SK-N-SH (cell line): ENCODE measurements around the gene ATP7B. TPM values are rescaled to one million over a fixed set of nuclear protein-coding genes. Genes with fewer than 3 reads are reported as not detected.

Experiments
- CTCF ChIA-PET: fragments of 300-600, 350-600 bp; formaldehyde crosslinking; extraction: SDS; loops from one replicate; lab custom pipeline; 2021; lab: Yijun Ruan, JAX
- POLR2A ChIA-PET: fragments of 350-600 bp; sonication (Branson Sonifier 250); formaldehyde crosslinking; extraction: SDS; loops from one replicate; lab custom pipeline; 2020; ENCODE audit warnings: antibody characterized with exemption, inconsistent platforms; lab: Yijun Ruan, JAX
- DNase-seq: peaks from one replicate; pipeline ENCODE4 v3.0.0; 2012
- H2AFZ ChIP-seq: fragments of 200-600 bp; sonication (generic); 2 replicates; pipeline ENCODE4 v1.8.1; 2016; ENCODE audit warnings: antibody characterized with exemption, mild to moderate bottlenecking, low read depth
- H3F3A ChIP-seq: fragments of 200-600 bp; sonication (generic); replicated peaks from 2 replicates; pipeline ENCODE3; 2016; ENCODE audit warnings: antibody characterized with exemption, mild to moderate bottlenecking; ENCODE audit not compliant: insufficient read depth
- H3K27ac ChIP-seq, 2 experiments: fragments of 200-500 bp in 1 of 2; fragments of 200-600 bp in 1 of 2; sonication (Bioruptor generic) in 1 of 2; sonication (generic), shearing (Covaris generic) in 1 of 2; 2 replicates each; pipeline versions ENCODE4 v1.5.1 to v1.6.1; 2014 to 2016; ENCODE audit warnings: low read depth in 2 of 2, inconsistent platforms in 1 of 2, low read length in 1 of 2, mild to moderate bottlenecking in 1 of 2, mixed read lengths in 1 of 2
- H3K27me3 ChIP-seq: fragments of 200-600 bp; sonication (generic), shearing (Covaris generic); 2 replicates; pipeline ENCODE4 v1.6.1; 2016; ENCODE audit warnings: mixed run types; ENCODE audit not compliant: insufficient read depth
- H3K36me3 ChIP-seq, 2 experiments: fragments of 200-500 bp in 1 of 2; fragments of 200-600 bp in 1 of 2; sonication (Bioruptor generic) in 1 of 2; sonication (generic) in 1 of 2; replicated peaks in 1 of 2; 2 replicates each; pipeline versions ENCODE3 to v1.5.1; 2014 to 2016; ENCODE audit warnings: low read length in 1 of 2, mild to moderate bottlenecking in 1 of 2; ENCODE audit not compliant: insufficient read depth in 2 of 2, control insufficient read depth in 1 of 2
- H3K4me1 ChIP-seq, 2 experiments: fragments of 200-500 bp in 1 of 2; fragments of 200-600 bp in 1 of 2; sonication (Bioruptor generic) in 1 of 2; sonication (generic), shearing (Covaris generic) in 1 of 2; 2 replicates each; pipeline versions ENCODE4 v1.5.1 to v1.6.1; 2014 to 2016; ENCODE audit warnings: low read depth in 1 of 2, low read length in 1 of 2, mixed run types in 1 of 2; ENCODE audit not compliant: insufficient read depth in 2 of 2, control insufficient read depth in 1 of 2
- H3K4me2 ChIP-seq: fragments of 200-600 bp; sonication (generic), shearing (Covaris generic); 2 replicates; pipeline ENCODE4 v1.6.1; 2017; ENCODE audit warnings: mixed run types
- H3K4me3 ChIP-seq, 2 experiments: fragments of 200-500 bp in 1 of 2; fragments of 200-600 bp in 1 of 2; sonication (Bioruptor generic) in 1 of 2; sonication (generic), shearing (Covaris generic) in 1 of 2; 2 replicates each; pipeline versions ENCODE4 v1.5.1 to v1.8.1; 2014 to 2016; ENCODE audit warnings: low read depth in 2 of 2, inconsistent platforms in 1 of 2, low read length in 1 of 2, mild to moderate bottlenecking in 1 of 2, mixed read lengths in 1 of 2, moderate library complexity in 1 of 2
- H3K79me2 ChIP-seq: fragments of 200-600 bp; sonication (generic); 2 replicates; pipeline ENCODE4 v1.8.1; 2017; ENCODE audit warnings: mild to moderate bottlenecking; ENCODE audit not compliant: insufficient read depth
- H3K9ac ChIP-seq: fragments of 200-600 bp; sonication (generic); 2 replicates; pipeline ENCODE4 v1.6.1; 2017; ENCODE audit warnings: mixed run types
- H3K9me2 ChIP-seq: fragments of 200-600 bp; sonication (generic); 2 replicates; pipeline ENCODE4 v1.6.1; 2017; ENCODE audit warnings: mixed run types
- H3K9me3 ChIP-seq: fragments of 200-600 bp; sonication (generic); 2 replicates; pipeline ENCODE4 v1.6.1; 2017; ENCODE audit warnings: mixed run types, mild to moderate bottlenecking, moderate library complexity
- H4K20me1 ChIP-seq: fragments of 200-600 bp; sonication (generic); 2 replicates; pipeline ENCODE4 v1.6.1; 2017; ENCODE audit warnings: mild to moderate bottlenecking, mixed run types; ENCODE audit not compliant: insufficient read depth
- ELF1 ChIP-seq: IDR thresholded peaks from 2 replicates; pipeline ENCODE4 v1.4.0; 2012
- EZH2phosphoT487 ChIP-seq: fragments of 200-600 bp; sonication (generic); IDR thresholded peaks from 2 replicates; pipeline ENCODE4 v1.6.1; 2017; ENCODE audit warnings: low read depth, mixed run types, mild to moderate bottlenecking, antibody characterized with exemption, moderate library complexity, borderline replicate concordance
- FOSL2 ChIP-seq: IDR thresholded peaks from 2 replicates; pipeline ENCODE4 v1.4.0; 2012; ENCODE audit warnings: low read depth, mild to moderate bottlenecking, moderate library complexity, borderline replicate concordance
- GABPA ChIP-seq: IDR thresholded peaks from 2 replicates; pipeline ENCODE4 v1.4.0; 2012; ENCODE audit warnings: low read depth, mild to moderate bottlenecking
- NFIC ChIP-seq: IDR thresholded peaks from 2 replicates; pipeline ENCODE4 v1.4.0; 2012; ENCODE audit warnings: borderline replicate concordance
- POLR2AphosphoS5 ChIP-seq: IDR thresholded peaks from 2 replicates; pipeline ENCODE4 v1.6.1; 2012; ENCODE audit warnings: low read depth, low read length
- RCOR1 ChIP-seq: fragments of 150-350 bp; IDR thresholded peaks from 2 replicates; pipeline ENCODE4 v1.6.1; 2017; ENCODE audit warnings: antibody characterized with exemption, low read length
- SIN3A ChIP-seq: IDR thresholded peaks from 2 replicates; pipeline ENCODE4 v1.6.1; 2012; ENCODE audit warnings: low read depth, mild to moderate bottlenecking, low read length, moderate library complexity, borderline replicate concordance
- TEAD4 ChIP-seq: IDR thresholded peaks from 2 replicates; pipeline ENCODE4 v1.4.0; 2012; ENCODE audit warnings: mild to moderate bottlenecking, borderline replicate concordance; ENCODE audit not compliant: insufficient read depth
- YY1 ChIP-seq: IDR thresholded peaks from 2 replicates; pipeline ENCODE4 v1.4.0; 2012; ENCODE audit warnings: low read depth, mild to moderate bottlenecking
- WGBS: methylation state at CpG from one replicate; pipeline ENCODE4 v1.1.6; 2017; ENCODE audit warnings: low lambda C conversion rate; 5-methylcytosine and 5-hydroxymethylcytosine counted together
- polyA plus RNA-seq, 3 experiments: library from polyadenylated mRNA; depleted of rRNA; stranded (reverse); fragments of >200 nt; gene quantifications; 2 replicates each; pipeline ENCODE4 v1.2.3, GENCODE V29; 2012
- TF ChIP-seq, protein P1 (sequence below): fragments of 150-350 bp; IDR thresholded peaks from 2 replicates; pipeline ENCODE4 v1.6.1; 2017; ENCODE audit warnings: antibody characterized with exemption, low read length, low read depth, borderline replicate concordance
- TF ChIP-seq, protein P2 (sequence below): fragments of 200-600 bp; sonication (generic); IDR thresholded peaks from 2 replicates; pipeline ENCODE4 v1.6.1; 2017; ENCODE audit warnings: antibody characterized with exemption, mild to moderate bottlenecking, moderate library complexity
- TF ChIP-seq, protein P3 (sequence below): IDR thresholded peaks from 2 replicates; pipeline ENCODE4 v1.6.1; 2012; ENCODE audit warnings: mild to moderate bottlenecking, low read depth, low read length, moderate library complexity

Gene ATP7B
- polyA plus RNA-seq, 1 of the 3 experiments (the other 2 are of a cell fraction), result 4.4 TPM

DNA sequence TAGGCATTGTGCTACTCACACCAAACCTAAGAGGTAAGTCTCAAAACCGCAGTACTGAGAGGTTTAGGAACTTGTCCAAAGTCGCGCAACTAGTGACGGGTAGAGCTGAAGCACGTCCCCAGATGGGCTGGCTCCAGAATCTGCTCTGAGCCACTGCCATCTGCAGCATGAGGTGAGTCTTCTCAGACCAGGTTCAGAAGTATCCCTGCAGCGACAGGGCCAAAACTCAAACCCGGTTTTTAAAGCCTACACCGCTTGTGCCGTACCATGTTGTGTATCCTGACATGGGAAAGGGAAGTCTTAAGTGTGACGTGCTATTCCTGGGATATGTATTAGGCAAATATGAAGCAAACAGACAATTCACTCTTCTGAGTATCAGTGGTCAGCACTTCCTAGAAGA lies 45.1 kb downstream of the ATP7B start:
- Histone ChIP-seq H3K4me1 (no peaks in the 10 kb centered on the region), H3K4me3 (no peak overlapping the region), H3K9me3 (no peaks in the 10 kb centered on the region), H4K20me1 (no peaks in the 10 kb centered on the region), H3K9ac (no peak overlapping the region), H3K9me2 (no peaks in the 10 kb centered on the region), H3F3A (no peaks in the 10 kb centered on the region), H3K79me2 (no peaks in the 10 kb centered on the region), H3K27me3 (no peaks in the 10 kb centered on the region), H3K4me2 (no peak overlapping the region), H2AFZ (no peak overlapping the region), H3K27ac (no peak overlapping the region), H3K36me3 (no peaks in the 10 kb centered on the region)
- CTCF ChIA-PET, result no interaction called here
- POLR2A ChIA-PET, result no interaction called here
- DNase-seq, result no peak
- TF ChIP-seq YY1, result no peak
- no peak for TF ChIP-seq TEAD4
- no peak for TF ChIP-seq SIN3A
- TF ChIP-seq GABPA, result no peak
- TF ChIP-seq NFIC, result no peak
- TF ChIP-seq, protein P1, sequence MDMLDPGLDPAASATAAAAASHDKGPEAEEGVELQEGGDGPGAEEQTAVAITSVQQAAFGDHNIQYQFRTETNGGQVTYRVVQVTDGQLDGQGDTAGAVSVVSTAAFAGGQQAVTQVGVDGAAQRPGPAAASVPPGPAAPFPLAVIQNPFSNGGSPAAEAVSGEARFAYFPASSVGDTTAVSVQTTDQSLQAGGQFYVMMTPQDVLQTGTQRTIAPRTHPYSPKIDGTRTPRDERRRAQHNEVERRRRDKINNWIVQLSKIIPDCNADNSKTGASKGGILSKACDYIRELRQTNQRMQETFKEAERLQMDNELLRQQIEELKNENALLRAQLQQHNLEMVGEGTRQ, result no peak
- no peak for TF ChIP-seq FOSL2
- TF ChIP-seq, protein P2, sequence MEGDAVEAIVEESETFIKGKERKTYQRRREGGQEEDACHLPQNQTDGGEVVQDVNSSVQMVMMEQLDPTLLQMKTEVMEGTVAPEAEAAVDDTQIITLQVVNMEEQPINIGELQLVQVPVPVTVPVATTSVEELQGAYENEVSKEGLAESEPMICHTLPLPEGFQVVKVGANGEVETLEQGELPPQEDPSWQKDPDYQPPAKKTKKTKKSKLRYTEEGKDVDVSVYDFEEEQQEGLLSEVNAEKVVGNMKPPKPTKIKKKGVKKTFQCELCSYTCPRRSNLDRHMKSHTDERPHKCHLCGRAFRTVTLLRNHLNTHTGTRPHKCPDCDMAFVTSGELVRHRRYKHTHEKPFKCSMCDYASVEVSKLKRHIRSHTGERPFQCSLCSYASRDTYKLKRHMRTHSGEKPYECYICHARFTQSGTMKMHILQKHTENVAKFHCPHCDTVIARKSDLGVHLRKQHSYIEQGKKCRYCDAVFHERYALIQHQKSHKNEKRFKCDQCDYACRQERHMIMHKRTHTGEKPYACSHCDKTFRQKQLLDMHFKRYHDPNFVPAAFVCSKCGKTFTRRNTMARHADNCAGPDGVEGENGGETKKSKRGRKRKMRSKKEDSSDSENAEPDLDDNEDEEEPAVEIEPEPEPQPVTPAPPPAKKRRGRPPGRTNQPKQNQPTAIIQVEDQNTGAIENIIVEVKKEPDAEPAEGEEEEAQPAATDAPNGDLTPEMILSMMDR, result no peak
- TF ChIP-seq, protein P3, sequence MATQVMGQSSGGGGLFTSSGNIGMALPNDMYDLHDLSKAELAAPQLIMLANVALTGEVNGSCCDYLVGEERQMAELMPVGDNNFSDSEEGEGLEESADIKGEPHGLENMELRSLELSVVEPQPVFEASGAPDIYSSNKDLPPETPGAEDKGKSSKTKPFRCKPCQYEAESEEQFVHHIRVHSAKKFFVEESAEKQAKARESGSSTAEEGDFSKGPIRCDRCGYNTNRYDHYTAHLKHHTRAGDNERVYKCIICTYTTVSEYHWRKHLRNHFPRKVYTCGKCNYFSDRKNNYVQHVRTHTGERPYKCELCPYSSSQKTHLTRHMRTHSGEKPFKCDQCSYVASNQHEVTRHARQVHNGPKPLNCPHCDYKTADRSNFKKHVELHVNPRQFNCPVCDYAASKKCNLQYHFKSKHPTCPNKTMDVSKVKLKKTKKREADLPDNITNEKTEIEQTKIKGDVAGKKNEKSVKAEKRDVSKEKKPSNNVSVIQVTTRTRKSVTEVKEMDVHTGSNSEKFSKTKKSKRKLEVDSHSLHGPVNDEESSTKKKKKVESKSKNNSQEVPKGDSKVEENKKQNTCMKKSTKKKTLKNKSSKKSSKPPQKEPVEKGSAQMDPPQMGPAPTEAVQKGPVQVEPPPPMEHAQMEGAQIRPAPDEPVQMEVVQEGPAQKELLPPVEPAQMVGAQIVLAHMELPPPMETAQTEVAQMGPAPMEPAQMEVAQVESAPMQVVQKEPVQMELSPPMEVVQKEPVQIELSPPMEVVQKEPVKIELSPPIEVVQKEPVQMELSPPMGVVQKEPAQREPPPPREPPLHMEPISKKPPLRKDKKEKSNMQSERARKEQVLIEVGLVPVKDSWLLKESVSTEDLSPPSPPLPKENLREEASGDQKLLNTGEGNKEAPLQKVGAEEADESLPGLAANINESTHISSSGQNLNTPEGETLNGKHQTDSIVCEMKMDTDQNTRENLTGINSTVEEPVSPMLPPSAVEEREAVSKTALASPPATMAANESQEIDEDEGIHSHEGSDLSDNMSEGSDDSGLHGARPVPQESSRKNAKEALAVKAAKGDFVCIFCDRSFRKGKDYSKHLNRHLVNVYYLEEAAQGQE, result no peak
- TF ChIP-seq ELF1, result no peak
- TF ChIP-seq POLR2AphosphoS5, result no peak
- no peak for TF ChIP-seq EZH2phosphoT487
- no peak for TF ChIP-seq RCOR1
- WGBS, result 91% methylated on average over 9 of the region's 10 CpGs
